CD4-positive, alpha-beta T cell treated with Interleukin-15 for 1 hour (primary cell): Measurements from ENCODE around the gene MRPS5.

Experiments
- DNase-seq: peaks from one replicate; pipeline ENCODE4 v3.0.0-alpha.2; 2020

MRPS5 gene

DNA sequence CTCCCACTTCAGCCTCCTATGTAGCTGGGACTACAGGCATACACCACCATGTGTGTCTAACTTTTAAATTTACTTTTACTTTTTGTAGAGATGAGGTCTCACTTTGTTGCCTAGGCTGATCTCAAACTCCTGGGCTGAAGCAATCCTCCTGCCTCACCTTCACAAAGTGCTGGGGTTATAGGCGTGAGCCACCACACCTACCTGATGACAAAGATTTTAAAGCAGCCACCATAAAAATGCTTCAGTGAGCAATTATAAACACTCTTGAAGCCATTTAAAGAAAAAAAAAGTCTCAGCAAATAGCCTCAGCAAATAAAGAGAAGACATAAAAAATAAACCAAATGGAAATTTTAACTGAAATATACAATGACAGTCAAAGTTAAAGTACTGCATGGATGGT, 35.6 kb downstream of the MRPS5 start:
- no peak for DNase-seq

DNA sequence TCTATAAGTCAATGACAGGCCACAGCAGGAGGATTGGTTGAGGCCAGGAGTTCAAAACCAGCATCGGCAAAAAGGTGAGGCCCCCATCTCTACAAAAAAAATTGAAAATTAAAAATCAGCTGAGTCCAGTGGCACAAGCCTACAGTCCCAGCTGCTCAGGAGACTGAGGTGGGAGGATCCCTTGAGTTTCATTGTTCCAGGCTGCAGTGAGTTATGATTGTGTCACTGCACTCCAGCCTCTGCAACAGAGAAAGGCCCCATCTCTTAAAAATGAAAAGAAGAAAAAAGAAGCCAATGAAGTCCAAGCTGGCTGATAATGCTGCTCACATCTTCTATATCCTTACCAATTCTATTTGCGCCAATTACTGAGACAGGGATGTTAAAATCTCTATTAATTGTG, 39.1 kb downstream of the MRPS5 start:
- DNase-seq, result no peak

GRCh38 chr2:95079199-95079683, 42.4 kb downstream of the MRPS5 start:
- DNase-seq, result no peak

DNA sequence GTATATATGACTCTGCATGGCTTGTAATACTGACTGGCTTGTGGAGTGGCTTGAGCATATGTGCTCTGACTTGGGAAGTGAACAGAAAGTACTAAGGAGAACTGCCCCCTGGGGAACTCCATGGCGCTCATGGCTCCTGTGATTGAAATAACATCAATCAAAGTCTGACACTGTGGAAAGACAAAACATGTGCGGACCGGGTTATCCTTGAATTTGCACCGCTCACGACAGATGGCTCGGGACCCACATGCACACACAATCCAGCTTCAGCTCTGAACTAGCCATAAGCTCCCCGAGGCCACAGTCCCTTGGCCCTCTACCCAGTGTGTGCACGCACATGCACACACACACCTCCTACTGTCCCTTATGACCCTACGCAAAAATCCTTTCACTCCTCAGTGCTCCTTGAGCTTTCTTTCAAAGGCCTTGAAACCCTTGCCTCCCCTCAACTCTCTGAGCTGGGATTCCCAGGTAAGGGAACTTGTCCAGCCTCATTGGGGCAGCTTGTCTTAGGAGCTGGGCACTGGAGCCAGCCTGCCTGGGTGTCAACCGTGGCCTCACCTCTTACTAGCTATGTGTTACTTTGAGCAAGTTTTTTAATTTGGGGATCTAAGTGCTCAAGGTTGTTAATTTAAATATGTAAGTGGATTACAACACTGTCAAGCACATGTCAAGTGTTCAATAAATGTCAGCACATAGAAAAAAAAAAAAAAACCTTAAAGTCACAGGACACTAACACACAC, 43.6 kb downstream of the MRPS5 start:
- DNase-seq, result no peak

DNA sequence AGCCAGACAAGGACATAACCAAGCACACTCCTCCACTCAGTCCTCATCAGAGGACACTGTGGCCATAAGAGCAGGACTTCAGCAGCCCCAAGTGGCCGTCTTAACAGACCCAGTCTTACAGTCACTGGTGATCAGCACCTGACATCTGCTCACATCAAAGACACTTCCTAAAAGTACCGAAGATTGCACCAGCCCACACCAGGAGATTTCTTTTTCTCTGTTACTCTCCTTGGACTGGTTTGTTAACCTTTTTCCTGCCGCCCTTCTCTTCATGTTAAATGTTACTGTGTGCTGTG, 44.1 kb downstream of the MRPS5 start:
- no peak for DNase-seq

- peak; percentile 89 for DNase-seq
Observed at GRCh38 chr2:95076705-95077529, 44.7 kb downstream of the MRPS5 start.

GRCh38 chr2:95075440-95076132, 46.0 kb downstream of the MRPS5 start:
- DNase-seq, result no peak

DNA sequence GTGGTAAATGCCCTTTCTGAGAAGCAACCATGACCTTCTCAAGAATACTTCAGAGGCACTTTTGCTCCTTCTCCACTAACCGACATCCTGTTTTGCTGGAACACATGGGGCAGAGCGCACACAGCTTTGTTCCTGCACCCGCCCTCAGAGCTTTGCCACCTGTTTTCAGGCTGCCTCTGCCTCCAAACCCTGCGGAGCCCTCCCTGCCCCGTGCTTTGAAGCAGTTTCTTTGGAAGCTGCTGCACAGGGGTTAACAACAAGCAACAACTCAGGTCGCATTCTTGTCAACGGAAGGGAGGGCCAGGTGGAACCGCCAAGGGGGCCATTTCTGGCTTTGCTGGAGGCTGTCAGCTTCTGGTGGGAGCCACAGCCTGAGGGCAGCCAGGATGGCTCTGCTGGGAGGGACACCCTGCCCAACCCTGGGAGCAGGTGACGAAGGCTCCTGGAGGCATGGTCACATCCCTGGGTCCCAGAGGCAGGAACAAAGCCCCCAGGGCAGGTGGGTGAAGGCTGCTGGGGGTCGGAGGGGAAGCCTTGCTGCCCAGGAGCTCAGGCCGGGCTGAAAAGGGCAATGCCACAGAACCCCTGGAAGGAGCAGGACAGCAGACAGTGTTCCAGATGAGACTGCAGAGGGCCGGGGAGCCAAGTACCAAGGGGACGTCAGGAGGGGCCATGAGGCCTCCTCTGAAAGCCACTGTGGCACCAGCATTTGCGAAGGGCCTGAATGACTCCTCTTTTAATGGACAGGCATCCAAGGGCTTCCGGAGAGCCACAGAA, 46.8 kb downstream of the MRPS5 start:
- DNase-seq, result peak; percentile 81

- DNase-seq, result no peak
Observed at GRCh38 chr2:95073856-95074662, 47.5 kb downstream of the MRPS5 start.

GRCh38 chr2:95072424-95072823, 49.2 kb downstream of the MRPS5 start:
- no peak for DNase-seq

GRCh38 chr2:95071856-95072255, 49.8 kb downstream of the MRPS5 start:
- DNase-seq, result no peak

DNA sequence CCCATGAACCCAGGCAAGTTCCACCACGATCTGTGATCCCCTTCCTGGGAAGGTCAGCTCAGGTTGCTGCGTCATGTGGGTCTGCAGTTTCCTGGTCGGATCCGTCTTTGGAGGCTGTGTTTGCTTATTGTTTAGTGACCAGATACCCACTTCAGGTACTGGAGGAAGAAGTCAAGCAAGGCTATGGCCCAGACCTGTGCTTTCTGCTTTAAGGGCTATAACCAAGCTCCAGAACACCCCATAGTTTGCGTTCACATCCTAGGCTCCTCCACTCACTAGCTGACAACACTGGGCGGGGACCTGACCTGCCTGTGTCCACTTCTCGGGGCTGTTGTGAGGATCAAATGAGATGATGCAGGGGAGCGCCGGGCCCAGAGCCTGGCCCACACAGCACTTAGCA, 52.1 kb downstream of the MRPS5 start:
- DNase-seq, result no peak

GRCh38 chr2:95068256-95068655, 53.4 kb downstream of the MRPS5 start:
- no peak for DNase-seq

DNA sequence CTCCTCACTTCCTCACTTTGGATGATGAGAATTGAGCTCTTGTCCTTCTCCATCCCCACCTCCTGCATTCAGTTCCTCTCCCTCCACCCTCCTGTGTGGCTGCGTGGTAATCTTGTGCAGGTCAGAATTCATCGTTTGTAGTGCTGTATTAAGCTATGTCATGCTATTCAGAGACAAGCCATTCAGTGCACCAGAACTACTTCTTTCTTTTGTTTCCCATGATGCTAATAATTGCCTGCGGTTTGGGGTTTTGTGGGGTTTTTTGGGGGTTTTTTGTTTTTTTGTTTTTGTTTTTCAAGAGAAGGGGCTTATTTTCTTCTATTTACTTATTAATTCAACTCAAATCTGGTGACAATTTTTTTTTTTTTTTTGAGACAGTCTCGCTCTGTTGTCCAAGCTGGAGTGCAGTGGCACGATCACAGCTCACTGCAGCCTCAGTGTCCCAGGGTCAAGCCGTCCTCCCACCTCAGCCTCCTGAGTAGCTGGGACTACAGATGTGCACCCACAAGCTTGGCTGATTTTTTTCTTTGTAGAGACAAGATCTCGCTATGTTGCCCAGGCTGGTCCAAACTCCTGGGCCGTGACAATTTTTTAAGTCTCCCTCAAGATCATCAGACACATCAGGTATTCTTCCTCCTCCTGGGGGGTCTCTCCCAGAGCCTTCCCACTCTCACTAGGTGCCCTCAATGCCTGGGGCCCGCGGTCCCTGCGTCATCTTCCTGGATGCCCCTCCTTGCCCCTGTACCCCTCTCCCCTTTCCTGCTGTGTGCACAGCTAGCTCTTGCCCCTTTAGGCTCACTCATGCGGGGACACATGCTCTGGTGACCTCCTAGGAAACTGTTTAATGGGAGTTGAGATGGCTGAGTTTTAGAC, 58.3 kb downstream of the MRPS5 start:
- no peak for DNase-seq

DNA sequence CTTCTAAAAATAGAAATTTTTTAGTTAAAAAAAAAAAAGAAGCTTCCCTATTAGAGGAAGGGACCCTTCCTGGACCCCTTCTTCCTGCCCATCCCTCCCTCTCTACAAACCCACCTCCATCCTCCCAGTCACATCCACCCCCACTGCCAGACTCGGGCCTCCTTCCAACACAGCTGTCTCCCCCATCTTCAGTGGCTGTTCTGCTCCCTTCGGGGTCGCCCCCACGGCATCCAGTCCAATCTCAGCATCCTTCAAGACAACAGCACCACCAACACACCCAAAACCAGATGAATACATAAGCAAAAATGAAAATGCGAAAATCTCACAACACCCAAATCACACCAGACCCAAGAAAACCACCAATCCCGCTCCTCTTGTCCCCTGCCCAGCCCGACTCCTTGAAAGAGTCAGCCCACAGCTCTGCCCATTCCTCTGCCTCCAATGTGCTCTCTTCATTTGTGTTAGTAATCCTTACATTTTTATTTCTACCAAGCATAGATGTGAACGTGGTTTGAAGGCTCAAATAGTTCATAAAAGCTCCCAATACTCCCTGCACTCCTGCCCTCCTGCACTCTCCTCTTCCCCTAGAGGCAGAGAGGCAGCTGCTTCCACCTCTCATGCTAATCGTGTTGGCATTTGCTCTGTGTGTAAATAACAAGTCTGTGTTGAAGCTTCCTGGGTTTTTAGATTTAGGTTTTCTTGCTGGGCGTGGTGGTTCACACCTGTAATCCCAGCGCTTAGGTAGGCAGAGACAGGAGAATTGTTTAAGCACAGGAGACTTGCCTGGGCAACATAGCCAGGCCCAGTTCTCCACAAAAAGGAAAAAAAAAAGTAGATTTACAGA, 59.1 kb downstream of the MRPS5 start:
- DNase-seq, result no peak

DNA sequence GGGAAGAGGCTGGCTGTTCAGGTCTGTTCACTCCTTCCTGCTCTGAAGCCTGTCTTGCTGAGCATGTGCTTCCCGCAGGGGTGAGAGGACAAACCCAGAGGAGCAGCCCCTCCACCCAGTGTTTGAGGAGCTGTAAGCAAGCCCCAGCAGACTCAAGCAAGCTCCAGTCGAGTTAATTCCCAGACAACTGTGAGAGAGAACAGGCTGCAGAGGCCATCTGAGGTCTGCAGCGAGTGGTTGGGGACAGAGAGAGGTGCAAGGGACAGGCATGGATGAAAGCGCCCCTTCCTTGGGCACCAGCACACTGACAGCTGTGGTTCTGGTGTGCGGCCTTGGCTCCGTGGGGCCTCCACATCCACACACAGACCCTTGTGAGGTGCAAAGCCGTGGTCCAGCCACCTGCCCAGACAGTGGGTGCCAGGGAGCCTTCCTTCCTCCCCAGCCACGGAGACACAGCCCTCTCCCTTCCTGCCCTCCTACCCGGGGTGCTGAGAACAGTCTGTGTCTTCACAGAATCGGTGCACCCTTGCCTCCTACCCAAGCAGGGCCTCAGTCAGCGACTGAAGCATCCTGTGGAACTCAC, 59.9 kb downstream of the MRPS5 start:
- DNase-seq, result no peak

GRCh38 chr2:95061119-95061512, 60.5 kb downstream of the MRPS5 start:
- no peak for DNase-seq

- no peak for DNase-seq
Observed at GRCh38 chr2:95060446-95061118, 61.0 kb downstream of the MRPS5 start.
